ENCODE data around the gene FBXO47.

Gene FBXO47

GRCh38 chr17:38967290-38967738 lies at the start of gene FBXO47:
FBXO47 (minus strand) TSS chr17:38967403; CDS start chr17:38963025, 4,378 bp downstream.
- no peak for DNase-seq

GRCh38 chr17:39016193-39017153 lies 49.3 kb upstream of the FBXO47 start:
- DNase-seq = no peak

- no peak for DNase-seq
Observed at GRCh38 chr17:39015546-39015935, 48.3 kb upstream of the FBXO47 start.

GRCh38 chr17:39014795-39015545 lies 47.8 kb upstream of the FBXO47 start:
- no peak for DNase-seq

GRCh38 chr17:39014044-39014794 lies 47.0 kb upstream of the FBXO47 start:
- DNase-seq = no peak

GRCh38 chr17:39012725-39013124 lies 45.5 kb upstream of the FBXO47 start:
- DNase-seq = no peak

- DNase-seq = no peak
Observed at GRCh38 chr17:39011907-39012468, 44.8 kb upstream of the FBXO47 start.

- DNase-seq = no peak
Observed at GRCh38 chr17:39009581-39010001, 42.4 kb upstream of the FBXO47 start.

GRCh38 chr17:39008633-39009032 lies 41.4 kb upstream of the FBXO47 start:
- DNase-seq = no peak

GRCh38 chr17:39002991-39003715 lies 36.0 kb upstream of the FBXO47 start:
- no peak for DNase-seq

- DNase-seq = no peak
Observed at GRCh38 chr17:39001703-39002637, 34.8 kb upstream of the FBXO47 start.

GRCh38 chr17:39000021-39000601 lies 32.9 kb upstream of the FBXO47 start:
- DNase-seq = no peak

- no peak for DNase-seq
Observed at GRCh38 chr17:38996660-38997337, 29.6 kb upstream of the FBXO47 start.

- no peak for DNase-seq
Observed at GRCh38 chr17:38994026-38994425, 26.8 kb upstream of the FBXO47 start.

- DNase-seq = no peak
Observed at GRCh38 chr17:38984666-38985065, 17.5 kb upstream of the FBXO47 start.

- DNase-seq = peak; percentile 53
Observed at GRCh38 chr17:38982858-38983746, 15.9 kb upstream of the FBXO47 start.

- DNase-seq = no peak
Observed at GRCh38 chr17:38981636-38982035, 14.4 kb upstream of the FBXO47 start.

GRCh38 chr17:38980490-38981217 lies 13.5 kb upstream of the FBXO47 start:
- DNase-seq = no peak
